ENCODE measurements around the gene SHC2. TPM values are rescaled to one million over a fixed set of nuclear protein-coding genes. Genes with fewer than 3 reads are reported as not detected.

The SHC2 gene
- total and polyA plus RNA-seq, 2 donors (not counting 3 experiments of a cell fraction or from before 2014, with no cell fraction given) = 7.5 to 11.8 TPM

DNA sequence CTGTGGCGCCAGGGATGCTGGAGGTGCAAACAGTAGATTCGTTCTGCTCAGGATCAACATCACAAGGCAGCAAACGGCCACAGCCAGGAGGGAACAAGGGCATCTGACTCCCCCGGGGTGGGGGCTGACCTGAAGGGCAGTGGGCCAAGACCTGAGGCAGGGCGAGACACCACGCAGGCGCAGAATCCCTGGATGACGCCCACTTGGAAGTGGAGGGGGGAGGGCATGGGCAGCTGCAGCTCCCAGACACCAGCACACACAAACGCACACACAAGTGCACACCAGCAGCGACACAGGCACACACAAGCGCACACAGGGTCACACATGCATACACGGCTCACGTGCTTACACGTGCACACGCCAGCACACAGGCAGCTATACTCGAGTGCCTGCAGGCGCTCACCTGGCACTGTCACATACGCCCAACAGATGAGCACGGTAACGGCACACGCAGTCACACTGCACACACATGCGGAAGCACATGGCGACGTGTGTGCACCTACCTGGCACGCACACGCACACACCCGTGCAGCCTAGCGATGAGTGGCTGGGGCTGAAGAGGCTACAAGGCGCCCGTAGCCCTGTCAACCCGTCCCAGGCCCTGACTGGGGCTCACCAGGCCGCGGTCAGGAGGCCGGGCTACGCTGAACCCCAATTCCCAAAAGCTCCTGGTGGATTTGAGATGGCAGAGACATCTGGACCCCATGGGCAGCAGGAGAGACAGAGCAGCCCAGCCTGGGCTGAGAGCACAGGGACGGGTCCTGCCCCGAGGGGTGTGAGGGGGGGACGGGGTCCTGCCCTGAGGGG, 57.4 kb downstream of the SHC2 start:
- FAIRE-seq = no peak
- H2AFZ ChIP-seq (ENCODE audit: low read depth, low read length) = no peak overlapping the region

More for the DNA sequence above, 57.4 kb downstream of the SHC2 start:
- H4K20me1 ChIP-seq (replicated peaks; ENCODE audit: control insufficient read depth, extremely low read depth, insufficient read depth, low read length) = no peaks in the 10 kb centered on the region
- H3K27ac ChIP-seq (ENCODE audit: insufficient read depth, low read depth, low read length) = no peak overlapping the region
- dilution Hi-C loops (cut with MboI; ENCODE audit: extremely low pct_ligation_motif_present, low sequenced_read_pairs) (no loop called here), intact Hi-C loops (cut with micrococcal nuclease) (no loop called here)
- no peaks in the 10 kb centered on the region for H3K4me1 ChIP-seq (ENCODE audit: control insufficient read depth, extremely low read depth, insufficient read depth, low read length)
- H3K27me3 ChIP-seq (ENCODE audit: control insufficient read depth in 2 of 2, insufficient read depth in 2 of 2, low read length in 2 of 2) = no peaks in the 10 kb centered on the region
- no peaks in the 10 kb centered on the region for H3K9me1 ChIP-seq (replicated peaks; ENCODE audit: control insufficient read depth, extremely low read depth, insufficient read depth, low read length)
- no peaks in the 10 kb centered on the region for H3K36me3 ChIP-seq (ENCODE audit: control insufficient read depth in 2 of 2, extremely low read depth in 1 of 2, insufficient read depth in 2 of 2, low read length in 2 of 2)
- H3K9me3 ChIP-seq (replicated peaks; ENCODE audit: control insufficient read depth, insufficient read depth, low read length) = no peaks in the 10 kb centered on the region
- BruUV-seq (replicated peaks) = no TSS peak
- H3K4me2 ChIP-seq (ENCODE audit: insufficient read depth, low read length) = no peak overlapping the region
- H3K4me3 ChIP-seq (replicated peaks in 1 of 3; ENCODE audit: insufficient read depth in 1 of 3, low read depth in 1 of 3, low read length in 3 of 3) = no peak overlapping the region
- no peaks in the 10 kb centered on the region for H3K79me2 ChIP-seq (ENCODE audit: control insufficient read depth, insufficient read depth, low read length)
- no peak overlapping the region for H3K9ac ChIP-seq (replicated peaks; ENCODE audit: extremely low read depth, insufficient read depth, low read length)
- DNase-seq (ENCODE audit: low read depth, low spot score) = no peak
- TF ChIP-seq POLR2A (IDR thresholded peaks at IDR 0.05; ENCODE audit: low read depth, low read length) (no peak), EZH2 (IDR thresholded peaks at IDR 0.05; ENCODE audit: borderline replicate concordance, low read depth, low read length, severe bottlenecking) (no peak), FOS (IDR thresholded peaks at IDR 0.05; ENCODE audit: borderline replicate concordance, insufficient read depth, low read length) (no peak), MYC (IDR thresholded peaks at IDR 0.05; ENCODE audit: low read depth, low read length) (no peak), POLR2AphosphoS5 (IDR thresholded peaks at IDR 0.05; ENCODE audit: insufficient read depth, low read depth, low read length) (no peak), JUN (IDR thresholded peaks at IDR 0.05; ENCODE audit: borderline replicate concordance, insufficient read depth, insufficient read length, low read depth) (no peak), GATA2 (IDR thresholded peaks at IDR 0.05; ENCODE audit: insufficient read depth, insufficient read length, low read depth, low read length) (no peak)
- TF ChIP-seq, protein P1, sequence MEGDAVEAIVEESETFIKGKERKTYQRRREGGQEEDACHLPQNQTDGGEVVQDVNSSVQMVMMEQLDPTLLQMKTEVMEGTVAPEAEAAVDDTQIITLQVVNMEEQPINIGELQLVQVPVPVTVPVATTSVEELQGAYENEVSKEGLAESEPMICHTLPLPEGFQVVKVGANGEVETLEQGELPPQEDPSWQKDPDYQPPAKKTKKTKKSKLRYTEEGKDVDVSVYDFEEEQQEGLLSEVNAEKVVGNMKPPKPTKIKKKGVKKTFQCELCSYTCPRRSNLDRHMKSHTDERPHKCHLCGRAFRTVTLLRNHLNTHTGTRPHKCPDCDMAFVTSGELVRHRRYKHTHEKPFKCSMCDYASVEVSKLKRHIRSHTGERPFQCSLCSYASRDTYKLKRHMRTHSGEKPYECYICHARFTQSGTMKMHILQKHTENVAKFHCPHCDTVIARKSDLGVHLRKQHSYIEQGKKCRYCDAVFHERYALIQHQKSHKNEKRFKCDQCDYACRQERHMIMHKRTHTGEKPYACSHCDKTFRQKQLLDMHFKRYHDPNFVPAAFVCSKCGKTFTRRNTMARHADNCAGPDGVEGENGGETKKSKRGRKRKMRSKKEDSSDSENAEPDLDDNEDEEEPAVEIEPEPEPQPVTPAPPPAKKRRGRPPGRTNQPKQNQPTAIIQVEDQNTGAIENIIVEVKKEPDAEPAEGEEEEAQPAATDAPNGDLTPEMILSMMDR (IDR thresholded peaks at IDR 0.05; ENCODE audit: extremely low read depth in 1 of 2, insufficient read depth in 1 of 2, low read depth in 1 of 2, low read length in 2 of 2) = no peak
- TF ChIP-seq, protein P2, sequence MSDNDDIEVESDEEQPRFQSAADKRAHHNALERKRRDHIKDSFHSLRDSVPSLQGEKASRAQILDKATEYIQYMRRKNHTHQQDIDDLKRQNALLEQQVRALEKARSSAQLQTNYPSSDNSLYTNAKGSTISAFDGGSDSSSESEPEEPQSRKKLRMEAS (IDR thresholded peaks at IDR 0.05; ENCODE audit: insufficient read depth, insufficient read length) = no peak
- POLR2A ChIA-PET = no interaction called here
- CTCF ChIA-PET = no interaction called here

Data from endothelial cell of umbilical vein (primary cell).